Measurements from ENCODE around the gene COMMD1. TPM values are rescaled to one million over a fixed set of nuclear protein-coding genes. Genes with fewer than 3 reads are reported as not detected.

Gene COMMD1
- total RNA-seq, 1 experiment from 2014 or later, result 24.7 TPM

- TF ChIP-seq E2F4 (CRISPR knock-in tag; IDR thresholded peaks at IDR 0.05; ENCODE audit: borderline replicate concordance, low read depth), result no peak
- TF ChIP-seq IRF1 (CRISPR knock-in tag; IDR thresholded peaks at IDR 0.05), result no peak
- TF ChIP-seq AFF4 (CRISPR knock-in tag; IDR thresholded peaks at IDR 0.05; ENCODE audit: borderline replicate concordance), result no peak
- TF ChIP-seq CDX4 (CRISPR knock-in tag; IDR thresholded peaks at IDR 0.05; ENCODE audit: borderline replicate concordance), result no peak
These were observed 41.2 kb downstream of the COMMD1 start (continued) for GRCh38 chr2:61946666-61947065.

- POLR2A ChIA-PET, result no interaction called here
- TF ChIP-seq ELF4 (CRISPR knock-in tag; IDR thresholded peaks at IDR 0.05; ENCODE audit: low read depth) (no peak), NFATC4 (CRISPR knock-in tag; IDR thresholded peaks at IDR 0.05) (no peak), GTF2I (CRISPR knock-in tag; conservative IDR thresholded peaks at IDR 0.05) (no peak), ERG (CRISPR knock-in tag; IDR thresholded peaks at IDR 0.05) (no peak), ZNF396 (CRISPR knock-in tag; IDR thresholded peaks at IDR 0.05; ENCODE audit: borderline replicate concordance) (no peak), ZNF121 (CRISPR knock-in tag; IDR thresholded peaks at IDR 0.05) (peak; percentile 72; the same call in 1 of the 2 replicates)
- peak; percentile 60; the same call in 1 of the 2 replicates for ATAC-seq
- Mint-ChIP-seq H3K4me3 (no peak overlapping the region), H3K27ac (peak overlapping the region; percentile 19; the same call in 1 of the 2 replicates), H3K4me1 (peaks cover 27% of the 10 kb centered on the region), H3K9me3 (peaks cover 22% of the 10 kb centered on the region), H3K36me3 (peaks cover 21% of the 10 kb centered on the region), H3K27me3 (ENCODE audit: low read depth) (no peaks in the 10 kb centered on the region)
- CTCF ChIA-PET, result interaction anchor here (0.8 kb wide), 1 partner anchor 22 kb away, joined by 3 read pairs; no protein-coding TSS in a partner anchor
- DNase-seq (ENCODE audit: low spot score), result no peak
These were observed 43.4 kb downstream of the COMMD1 start for GRCh38 chr2:61948661-61949457.

- H3K4me3 Mint-ChIP-seq, result no peak overlapping the region
- CTCF ChIA-PET, result interaction anchor here (0.8 kb wide), 1 partner anchor 22 kb away, joined by 3 read pairs; no protein-coding TSS in a partner anchor
- ATAC-seq (no peak), DNase-seq (ENCODE audit: low spot score) (no peak)
- POLR2A ChIA-PET, result no interaction called here
- no peaks in the 10 kb centered on the region for H3K27me3 Mint-ChIP-seq (ENCODE audit: low read depth)
- H3K4me1 Mint-ChIP-seq, result peaks cover 27% of the 10 kb centered on the region
- H3K36me3 Mint-ChIP-seq, result peaks cover 21% of the 10 kb centered on the region
- no peak overlapping the region for H3K27ac Mint-ChIP-seq
- peaks cover 22% of the 10 kb centered on the region for H3K9me3 Mint-ChIP-seq
- no peak for TF ChIP-seq IRF2 (CRISPR knock-in tag; IDR thresholded peaks at IDR 0.05; ENCODE audit: borderline replicate concordance, low read depth)
- TF ChIP-seq OVOL2 (CRISPR knock-in tag; IDR thresholded peaks at IDR 0.05; ENCODE audit: borderline replicate concordance), result no peak
- no peak for TF ChIP-seq RORB (CRISPR knock-in tag; IDR thresholded peaks at IDR 0.05)
- no peak for TF ChIP-seq PRDM15 (CRISPR knock-in tag; IDR thresholded peaks at IDR 0.05)
- no peak for TF ChIP-seq JAZF1 (CRISPR knock-in tag; IDR thresholded peaks at IDR 0.05)
- no peak for TF ChIP-seq IRF1 (CRISPR knock-in tag; IDR thresholded peaks at IDR 0.05)
- TF ChIP-seq ZNF416 (CRISPR knock-in tag; IDR thresholded peaks at IDR 0.05), result no peak
- TF ChIP-seq SMAD3 (CRISPR knock-in tag; IDR thresholded peaks at IDR 0.05; ENCODE audit: borderline replicate concordance), result no peak
- TF ChIP-seq ZNF138 (CRISPR knock-in tag; conservative IDR thresholded peaks at IDR 0.05), result no peak
These were observed 43.9 kb downstream of the COMMD1 start for GRCh38 chr2:61949458-61949713.

Data from WTC11 (cell line).